HepG2 (cell line): ENCODE results near the gene GBA2.

Source experiments
- CBX1 ChIP-seq: IDR thresholded peaks from one replicate; pipeline ENCODE4 v1.6.1; 2016; ENCODE audit warnings: antibody characterized with exemption, low read depth
- CHD4 ChIP-seq: fragments of 200-600 bp; sonication (generic); IDR thresholded peaks from 2 replicates; pipeline ENCODE4 v1.7.0; 2017; ENCODE audit warnings: mild to moderate bottlenecking, low read length, borderline replicate concordance
- CREB1 ChIP-seq, 2 experiments: fragments of 450-650 bp in 1 of 2; IDR thresholded peaks; 2 replicates each; pipeline ENCODE4 v1.6.1; 2016 to 2017; ENCODE audit warnings: control low read depth in 1 of 2, mild to moderate bottlenecking in 1 of 2, missing compliant biosample characterization in 1 of 2, missing genetic modification characterization in 1 of 2
- CTCF ChIP-seq: sonication (generic); formaldehyde crosslinking; IDR thresholded peaks from 2 replicates; pipeline ENCODE4 v1.5.0; 2020; ENCODE audit warnings: mild to moderate bottlenecking, missing genetic modification reagents, moderate library complexity
- MED13 ChIP-seq: sonication (generic); formaldehyde crosslinking; IDR thresholded peaks from 2 replicates; pipeline ENCODE4 v1.5.0; 2020; ENCODE audit warnings: missing genetic modification reagents
- NONO ChIP-seq, 2 experiments: fragments of 450-650 bp in 1 of 2; sonication (generic) in 1 of 2; formaldehyde crosslinking in 1 of 2; IDR thresholded peaks in 1 of 2; conservative IDR thresholded peaks in 1 of 2; 2 replicates each; pipeline versions ENCODE4 v1.6.1 to v1.8.0; 2017 to 2022; ENCODE audit warnings: mild to moderate bottlenecking in 1 of 2, missing genetic modification reagents in 1 of 2, moderate library complexity in 1 of 2
- ZBTB3 ChIP-seq: sonication (generic); formaldehyde crosslinking; IDR thresholded peaks from 2 replicates; pipeline ENCODE4 v1.4.0; 2020; ENCODE audit warnings: low read depth, mild to moderate bottlenecking, moderate library complexity, missing genetic modification reagents, borderline replicate concordance

- TF ChIP-seq CTCF (CRISPR knock-in tag) (no peak), CBX1 (no peak), MED13 (CRISPR knock-in tag) (no peak), CHD4 (no peak), CREB1 (IDR thresholded peaks at IDR 0.05) (no peak), CREB1 (CRISPR knock-in tag; IDR thresholded peaks at IDR 0.05) (no peak), ZBTB3 (CRISPR knock-in tag) (no peak), NONO (IDR thresholded peaks at IDR 0.05) (no peak), NONO (CRISPR knock-in tag; conservative IDR thresholded peaks at IDR 0.05) (no peak)
These were observed 29.5 kb upstream of the GBA2 start for GRCh38 chr9:35778496-35778895.
